PC-3 (cell line): Measurements from ENCODE around the gene EGFL8. TPM values are rescaled to one million over a fixed set of nuclear protein-coding genes. Genes with fewer than 3 reads are reported as not detected.

ENCODE experiments used
- ATAC-seq: fragments of 200-7000 bp; cut with Tn5 transposase; 2 replicates; pipeline ENCODE4 v1.9.1; 2020; ENCODE audit warnings: mild to moderate bottlenecking, moderate library complexity
- BruUV-seq: library from RNA; stranded (reverse); fragments of 400-500 nt; replicated peaks from 2 replicates; lab custom pipeline; 2021; lab: Mats Ljungman, UMichigan
- CTCF ChIA-PET: fragments of 300-600 bp; sonication (Branson Sonifier 250); formaldehyde crosslinking; loops from one replicate; lab custom pipeline; 2022; ENCODE audit warnings: antibody characterized with exemption; lab: Charles Lee
- POLR2A ChIA-PET: fragments of 300-600 bp; sonication (Branson Sonifier 250); formaldehyde crosslinking; loops from one replicate; lab custom pipeline; 2022; ENCODE audit warnings: antibody characterized with exemption; ENCODE audit not compliant: unreplicated experiment; lab: Charles Lee
- DNase-seq: peaks from one replicate; pipeline ENCODE4 v3.0.0-alpha.2; 2015
- H2AFZ ChIP-seq: fragments of 300-600 bp; sonication (generic); 2 replicates; pipeline ENCODE4 v1.6.0; 2016; ENCODE audit warnings: antibody characterized with exemption, low read length
- H3F3A ChIP-seq: fragments of 300-600 bp; sonication (generic); one replicate; pipeline ENCODE4 v1.6.0; 2017; ENCODE audit warnings: antibody characterized with exemption, low read length, control low read depth, mild to moderate bottlenecking; ENCODE audit not compliant: unreplicated experiment
- H3K27ac ChIP-seq: fragments of 300-600 bp; sonication (generic); 2 replicates; pipeline ENCODE4 v1.5.1; 2016; ENCODE audit warnings: mild to moderate bottlenecking, low read length
- H3K27me3 ChIP-seq: fragments of 300-600 bp; sonication (generic); 2 replicates; pipeline ENCODE4 v1.6.1; 2016; ENCODE audit warnings: low read length, mixed read lengths
- H3K36me3 ChIP-seq: fragments of 300-600 bp; sonication (generic); 2 replicates; pipeline ENCODE4 v1.6.1; 2016; ENCODE audit warnings: low read depth, mixed run types, low read length, mixed read lengths
- H3K4me1 ChIP-seq: fragments of 300-600 bp; sonication (generic); 2 replicates; pipeline ENCODE4 v1.5.1; 2016; ENCODE audit warnings: low read length; ENCODE audit not compliant: insufficient read depth
- H3K4me2 ChIP-seq: fragments of 300-600 bp; sonication (generic); 2 replicates; pipeline ENCODE4 v1.6.0; 2016; ENCODE audit warnings: low read length
- H3K4me3 ChIP-seq: fragments of 300-600 bp; sonication (generic); 2 replicates; pipeline ENCODE4 v1.5.1; 2016; ENCODE audit warnings: mild to moderate bottlenecking, low read length, mixed read lengths
- H3K79me2 ChIP-seq: fragments of 300-600 bp; sonication (generic); 2 replicates; pipeline ENCODE4 v1.6.1; 2017; ENCODE audit warnings: low read length, mixed read lengths
- H3K9ac ChIP-seq: fragments of 300-600 bp; sonication (generic); 2 replicates; pipeline ENCODE4 v1.6.0; 2016; ENCODE audit warnings: mild to moderate bottlenecking, low read length
- H3K9me2 ChIP-seq: fragments of 300-600 bp; sonication (generic); replicated peaks from 2 replicates; pipeline ENCODE4 v1.6.1; 2016; ENCODE audit warnings: mixed run types, low read length, mixed read lengths
- H3K9me3 ChIP-seq: fragments of 300-600 bp; sonication (generic); 2 replicates; pipeline ENCODE4 v1.6.1; 2016; ENCODE audit warnings: low read length, mixed read lengths
- H4K20me1 ChIP-seq: fragments of 300-600 bp; sonication (generic); 2 replicates; pipeline ENCODE4 v1.6.1; 2016; ENCODE audit warnings: low read length, mixed read lengths
- CTCF ChIP-seq: fragments of 300-600 bp; sonication (generic); conservative IDR thresholded peaks from 2 replicates; pipeline ENCODE4 v1.5.1; 2017; ENCODE audit warnings: antibody characterized with exemption, low read depth, mild to moderate bottlenecking, low read length
- EZH2 ChIP-seq: fragments of 300-600 bp; sonication (generic); IDR thresholded peaks from one replicate; pipeline ENCODE4 v1.6.1; 2017; ENCODE audit warnings: antibody characterized with exemption, mild to moderate bottlenecking, low read length; ENCODE audit not compliant: unreplicated experiment
- EZH2phosphoT487 ChIP-seq: fragments of 300-600 bp; sonication (generic); IDR thresholded peaks from 2 replicates; pipeline ENCODE4 v1.6.1; 2018; ENCODE audit warnings: mild to moderate bottlenecking, antibody characterized with exemption, low read length, borderline replicate concordance
- intact Hi-C: fragments of 100-400 bp; cut with micrococcal nuclease; formaldehyde crosslinking; loops from 2 replicates; pipeline ENCODE4 v1.9.0; 2023
- total RNA-seq: library from RNA; depleted of rRNA; stranded (reverse); fragments of >200 nt; gene quantifications from 2 replicates; pipeline ENCODE4 v1.2.3, GENCODE V29; 2014

Gene EGFL8
- total RNA-seq, 1 experiment from 2014 or later, result 7.9 TPM

- no TSS peak for BruUV-seq
- no peaks in the 10 kb centered on the region for H3K4me1 ChIP-seq
- H3K79me2 ChIP-seq, result no peaks in the 10 kb centered on the region
- no peaks in the 10 kb centered on the region for H3F3A ChIP-seq
- no peaks in the 10 kb centered on the region for H4K20me1 ChIP-seq
- H3K4me2 ChIP-seq, result no peak overlapping the region
- H3K9me2 ChIP-seq, result no peaks in the 10 kb centered on the region
- H3K9me3 ChIP-seq, result no peaks in the 10 kb centered on the region
- intact Hi-C loops, result no loop called here
- H3K27ac ChIP-seq, result no peak overlapping the region
- no peak for TF ChIP-seq EZH2
- no peak for TF ChIP-seq EZH2phosphoT487
- no peak for TF ChIP-seq CTCF
- ATAC-seq, result no peak
- H3K9ac ChIP-seq, result no peak overlapping the region
- CTCF ChIA-PET, result no interaction called here
- POLR2A ChIA-PET, result no interaction called here
- no peaks in the 10 kb centered on the region for H3K27me3 ChIP-seq
- no peak overlapping the region for H2AFZ ChIP-seq
- DNase-seq, result no peak
- H3K36me3 ChIP-seq, result no peaks in the 10 kb centered on the region
- H3K4me3 ChIP-seq, result no peak overlapping the region
These were observed 17.7 kb upstream of the EGFL8 start for GRCh38 chr6:32146687-32147086.

GRCh38 chr6:32147401-32148132 lies 16.8 kb upstream of the EGFL8 start:
- no peaks in the 10 kb centered on the region for H3K36me3 ChIP-seq
- H3K4me2 ChIP-seq, result no peak overlapping the region
- ATAC-seq (peak; percentile 33; the same call in 1 of the 2 replicates), DNase-seq (no peak)
- H3K9me3 ChIP-seq, result no peaks in the 10 kb centered on the region
- H3K27ac ChIP-seq, result no peak overlapping the region
- TF ChIP-seq EZH2 (no peak), EZH2phosphoT487 (no peak), CTCF (no peak)
- intact Hi-C loops, result no loop called here
- no peaks in the 10 kb centered on the region for H3K4me1 ChIP-seq
- no peaks in the 10 kb centered on the region for H3K79me2 ChIP-seq
- no peaks in the 10 kb centered on the region for H3K27me3 ChIP-seq
- ChIA-PET CTCF (no interaction called here), POLR2A (no interaction called here)
- H4K20me1 ChIP-seq, result no peaks in the 10 kb centered on the region
- H3K9me2 ChIP-seq, result no peaks in the 10 kb centered on the region
- no peak overlapping the region for H3K9ac ChIP-seq
- no peaks in the 10 kb centered on the region for H3F3A ChIP-seq
- H2AFZ ChIP-seq, result no peak overlapping the region
- no peak overlapping the region for H3K4me3 ChIP-seq
- BruUV-seq, result no TSS peak
